Thymus (tissue), 11 donors: ENCODE results near the gene SART1. TPM values are rescaled to one million over a fixed set of nuclear protein-coding genes. Genes with fewer than 3 reads are reported as not detected.
"Not testable (repeated sequence)": the region's sequence is repeated elsewhere in the genome, so short reads cannot be mapped to it uniquely, and the experiment has no call there.

Experiments
- DNase-seq, 9 donors: peaks; one replicate each; pipeline ENCODE4 v3.0.0-alpha.2; 2013; ENCODE audit warnings: low spot score in 9 of 9, low read depth in 6 of 9, missing footprints in 1 of 9
- H3K27ac ChIP-seq, 2 donors: one replicate each; pipeline ENCODE4 v1.5.1; 2013; ENCODE audit warnings: control low read depth in 1 of 2, low read depth in 1 of 2, low read length in 1 of 2, mild to moderate bottlenecking in 1 of 2, moderate library complexity in 1 of 2
- H3K27me3 ChIP-seq, 2 donors: one replicate each; pipeline ENCODE4 v1.5.1; 2013; ENCODE audit warnings: low read length in 1 of 2; ENCODE audit not compliant: control insufficient read depth in 2 of 2, insufficient read depth in 1 of 2
- H3K36me3 ChIP-seq, 2 donors: one replicate each; pipeline ENCODE4 v1.5.1; 2013; ENCODE audit warnings: low read length in 1 of 2, mild to moderate bottlenecking in 1 of 2, moderate library complexity in 1 of 2; ENCODE audit not compliant: control insufficient read depth in 2 of 2, insufficient read depth in 2 of 2
- H3K4me1 ChIP-seq, 2 donors: one replicate each; pipeline ENCODE4 v1.5.1; 2013; ENCODE audit warnings: low read length in 2 of 2; ENCODE audit not compliant: control insufficient read depth in 2 of 2, insufficient read depth in 2 of 2
- H3K4me3 ChIP-seq, 2 donors: one replicate each; pipeline ENCODE4 v1.5.1; 2013; ENCODE audit warnings: low read length in 2 of 2, control low read depth in 1 of 2, mild to moderate bottlenecking in 1 of 2
- H3K9me3 ChIP-seq, 2 donors: one replicate each; pipeline ENCODE4 v1.5.1; 2013; ENCODE audit warnings: low read length in 1 of 2, mild to moderate bottlenecking in 1 of 2; ENCODE audit not compliant: control insufficient read depth in 2 of 2, insufficient read depth in 1 of 2
- WGBS: extraction: QIAGEN DNeasy Blood & Tissue Kit; methylation state at CpG from one replicate; pipeline ENCODE4 v1.1.7; 2013; 5-methylcytosine and 5-hydroxymethylcytosine counted together
- polyA plus RNA-seq: library from polyadenylated mRNA; stranded (reverse); fragments of 200-250 nt; gene quantifications from one replicate; pipeline ENCODE4 v1.2.3, GENCODE V29; 2013
- total RNA-seq: library from RNA; stranded (reverse); fragments of 120-200 nt; gene quantifications from one replicate; pipeline ENCODE4 v1.2.4, GENCODE V29; 2013
- donor health status: healthy.

SART1 gene
- total and polyA plus RNA-seq, 2 donors = 35.4 to 97.5 TPM

GRCh38 chr11:66008095-66008467 is 46.5 kb downstream of the SART1 start:
- peaks cover 12 to 40% of the 10 kb centered on the region in 2 donors for H3K27me3 ChIP-seq
- peaks cover 2 to 38% of the 10 kb centered on the region in 2 donors for H3K4me1 ChIP-seq
- 62% methylated on average over 2 of the region's 2 CpGs for WGBS
- peaks cover 19 to 22% of the 10 kb centered on the region in 2 donors for H3K36me3 ChIP-seq
- H3K9me3 ChIP-seq = peaks cover 0 to 4% of the 10 kb centered on the region in 2 donors
- DNase-seq = no peak
- no peak overlapping the region for H3K27ac ChIP-seq
- H3K4me3 ChIP-seq = no peak overlapping the region

- Histone ChIP-seq H3K27me3 (peaks cover 12 to 45% of the 10 kb centered on the region in 2 donors), H3K4me1 (peaks cover 2 to 36% of the 10 kb centered on the region in 2 donors), H3K4me3 (no peak overlapping the region), H3K27ac (no peak overlapping the region), H3K9me3 (peaks cover 0 to 4% of the 10 kb centered on the region in 2 donors), H3K36me3 (peaks cover 17 to 18% of the 10 kb centered on the region in 2 donors)
- no peak for DNase-seq
- WGBS = 87% methylated on average over 10 of the region's 10 CpGs
Measured at GRCh38 chr11:66008468-66009101, 47.1 kb downstream of the SART1 start.

GRCh38 chr11:66010036-66010435 is 48.5 kb downstream of the SART1 start:
- peaks cover 2 to 32% of the 10 kb centered on the region in 2 donors for H3K4me1 ChIP-seq
- H3K4me3 ChIP-seq, H3K9me3 ChIP-seq, H3K27ac ChIP-seq, H3K36me3 ChIP-seq, DNase-seq: not testable (repeated sequence)
- H3K27me3 ChIP-seq = peaks cover 12 to 50% of the 10 kb centered on the region in 2 donors
- WGBS = 87% methylated on average over 4 of the region's 4 CpGs

GRCh38 chr11:66011239-66011784 is 49.8 kb downstream of the SART1 start:
- 63% methylated on average over 14 of the region's 14 CpGs for WGBS
- DNase-seq = no peak

GRCh38 chr11:66011785-66012303 is 50.3 kb downstream of the SART1 start, which contains the start of gene CST6:
Gene CST6, plus strand, starts transcription at chr11:66012008. Its CDS starts 37 bp downstream, at chr11:66012045.
- peak within 1 kb of the TSS in 1 of 2 donors; percentile 10 for H3K4me3 ChIP-seq
- 8% methylated on average over 61 of the region's 61 CpGs for WGBS

More at GRCh38 chr11:66011239-66011784, 49.8 kb downstream of the SART1 start:
- peak overlapping the region in 1 of 2 donors; percentile 10 for H3K4me3 ChIP-seq
- peaks cover 12 to 50% of the 10 kb centered on the region in 2 donors for H3K27me3 ChIP-seq
- peaks cover 2 to 32% of the 10 kb centered on the region in 2 donors for H3K4me1 ChIP-seq
- H3K9me3 ChIP-seq = peaks cover 0 to 4% of the 10 kb centered on the region in 2 donors
- no peak overlapping the region for H3K27ac ChIP-seq
- peaks cover 0 to 4% of the 10 kb centered on the region in 2 donors for H3K36me3 ChIP-seq

GRCh38 chr11:66012371-66012945 is 50.9 kb downstream of the SART1 start:
- DNase-seq = no peak
- Histone ChIP-seq H3K27ac (no peak overlapping the region), H3K27me3 (peaks cover 12 to 50% of the 10 kb centered on the region in 2 donors), H3K9me3 (peaks cover 0 to 4% of the 10 kb centered on the region in 2 donors), H3K4me3 (no peak overlapping the region), H3K36me3 (no peaks in the 10 kb centered on the region), H3K4me1 (peaks cover 2 to 21% of the 10 kb centered on the region in 2 donors)
- 71% methylated on average over 12 of the region's 12 CpGs for WGBS

More at GRCh38 chr11:66011785-66012303, 50.3 kb downstream of the SART1 start, which contains the start of gene CST6:
- peaks cover 2 to 27% of the 10 kb centered on the region in 2 donors for H3K4me1 ChIP-seq
- H3K9me3 ChIP-seq = peaks cover 0 to 4% of the 10 kb centered on the region in 2 donors
- no peak within 1 kb of the TSS for H3K27ac ChIP-seq
- H3K27me3 ChIP-seq = peaks cover 12 to 50% of the 10 kb centered on the region in 2 donors
- H3K36me3 ChIP-seq = peaks cover 0 to under 1% of the 10 kb centered on the region in 2 donors
- DNase-seq = no peak

- Histone ChIP-seq H3K27ac (no peak overlapping the region), H3K4me1 (peaks cover 2 to 16% of the 10 kb centered on the region in 2 donors), H3K4me3 (no peak overlapping the region), H3K36me3 (no peaks in the 10 kb centered on the region), H3K9me3 (peaks cover 0 to 4% of the 10 kb centered on the region in 2 donors), H3K27me3 (peaks cover 12 to 50% of the 10 kb centered on the region in 2 donors)
- 45% methylated on average over 12 of the region's 12 CpGs for WGBS
- DNase-seq = no peak
Measured at GRCh38 chr11:66012946-66013761, 51.6 kb downstream of the SART1 start.

GRCh38 chr11:66013762-66014100 is 52.2 kb downstream of the SART1 start:
- WGBS = 92% methylated on average over 7 of the region's 7 CpGs
- H3K27me3 ChIP-seq = peaks cover 12 to 49% of the 10 kb centered on the region in 2 donors
- no peak overlapping the region for H3K27ac ChIP-seq

More at GRCh38 chr11:66013762-66014100, 52.2 kb downstream of the SART1 start:
- no peak for DNase-seq
- Histone ChIP-seq H3K4me1 (peaks cover 2 to 13% of the 10 kb centered on the region in 2 donors), H3K4me3 (no peak overlapping the region), H3K36me3 (no peaks in the 10 kb centered on the region), H3K9me3 (peaks cover 0 to 4% of the 10 kb centered on the region in 2 donors)
